Erythroblast (primary cell): ENCODE results near the gene OR8U1.

Experiments
- GATA1 ChIP-seq: IDR thresholded peaks from 2 replicates; pipeline ENCODE4 v1.6.1; 2011; ENCODE audit warnings: low read depth, mild to moderate bottlenecking, control low read depth, low read length, moderate library complexity
- POLR2A ChIP-seq: IDR thresholded peaks from 2 replicates; pipeline ENCODE4 v1.6.1; 2011; ENCODE audit warnings: mild to moderate bottlenecking, low read length

GRCh38 chr11:56345739-56346138, 29.7 kb upstream of the OR8U1 start, which contains the start of gene OR8K1:
- TF ChIP-seq POLR2A (no peak), GATA1 (no peak)
